Naive B cell (primary cell): ENCODE measurements around the gene CARMIL1. TPM values are rescaled to one million over a fixed set of nuclear protein-coding genes. Genes with fewer than 3 reads are reported as not detected.

ENCODE experiments used
- ATAC-seq, 2 donors: fragments of 150-1000 bp; cut with Tn5 transposase; 2 replicates each; pipeline ENCODE4 v1.10.0; 2021; ENCODE audit warnings: low read depth in 2 of 2, mild to moderate bottlenecking in 2 of 2, moderate library complexity in 2 of 2
- DNase-seq: peaks from one replicate; pipeline ENCODE4 v3.0.0; 2022
- H3K27ac Mint-ChIP-seq, 6 donors: one replicate each; pipeline ENCODE4 v1.8.0; 2020 to 2022; ENCODE audit warnings: mild to moderate bottlenecking in 6 of 6, mixed read lengths in 6 of 6, moderate library complexity in 5 of 6, inconsistent platforms in 2 of 6
- H3K27me3 Mint-ChIP-seq, 3 donors: one replicate each; pipeline ENCODE4 v1.8.0; 2021 to 2022; ENCODE audit warnings: mixed read lengths in 3 of 3, mild to moderate bottlenecking in 1 of 3
- H3K36me3 Mint-ChIP-seq, 2 donors: one replicate each; pipeline ENCODE4 v1.8.0; 2020 to 2022; ENCODE audit warnings: mixed read lengths in 2 of 2, inconsistent platforms in 1 of 2, mild to moderate bottlenecking in 1 of 2
- H3K4me1 Mint-ChIP-seq, 3 donors: one replicate each; pipeline ENCODE4 v1.8.0; 2020 to 2022; ENCODE audit warnings: mixed read lengths in 3 of 3, inconsistent platforms in 1 of 3, mild to moderate bottlenecking in 1 of 3, moderate library complexity in 1 of 3
- H3K4me3 Mint-ChIP-seq, 8 donors: one replicate each; pipeline ENCODE4 v1.8.0; 2020 to 2022; ENCODE audit warnings: mild to moderate bottlenecking in 8 of 8, mixed read lengths in 8 of 8, moderate library complexity in 8 of 8, inconsistent platforms in 2 of 8
- H3K9me3 Mint-ChIP-seq, 7 donors: one replicate each; pipeline ENCODE4 v1.8.0; 2020 to 2022; ENCODE audit warnings: mixed read lengths in 7 of 7, mild to moderate bottlenecking in 5 of 7, inconsistent platforms in 2 of 7, moderate library complexity in 1 of 7
- polyA plus RNA-seq, 6 donors: library from polyadenylated mRNA; unstranded; fragments of 300-500 nt; fragmentation: Illumina TruSeq; gene quantifications; one replicate each; pipeline ENCODE4 v1.2.3, GENCODE V29; 2021; ENCODE audit warnings: low read depth in 6 of 6

The CARMIL1 gene
- polyA plus RNA-seq, 6 donors from 2014 or later, result 0.39 to 7.3 (median 6.3) TPM; not detected in 1

DNA sequence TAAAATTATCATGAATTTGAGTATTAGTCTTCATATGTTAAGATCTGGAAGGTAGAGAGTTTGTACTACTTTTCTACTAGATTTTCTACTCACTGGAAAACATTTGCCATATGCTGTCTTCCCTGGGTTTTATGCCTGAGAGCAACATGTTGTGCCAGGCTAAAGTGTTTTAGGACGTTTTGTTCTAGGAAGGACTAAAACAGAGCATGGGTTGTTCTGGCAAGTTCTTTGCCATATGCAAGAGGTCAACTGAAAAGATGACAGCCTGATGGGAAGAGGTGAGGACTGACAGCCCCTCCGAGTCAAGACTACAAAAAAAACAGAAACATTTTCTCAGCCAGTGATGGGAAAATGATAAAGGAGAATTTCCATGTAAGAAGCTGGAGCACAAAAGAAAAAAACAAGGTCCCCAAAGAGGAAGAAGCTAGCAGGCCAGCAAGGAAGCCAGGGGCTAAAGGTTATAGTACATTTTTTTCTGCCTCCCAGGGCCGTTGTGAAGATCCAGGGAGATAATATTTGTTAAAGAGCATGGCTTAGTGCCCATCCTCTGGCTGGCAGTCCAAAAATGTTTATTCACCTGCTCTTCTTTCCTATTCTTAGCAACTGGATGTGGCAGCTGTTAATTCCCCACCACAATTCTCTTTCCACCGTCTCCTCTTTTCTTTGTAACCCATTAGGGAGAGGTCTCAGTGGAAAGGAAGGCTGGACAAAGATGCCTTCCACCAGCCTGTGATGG is 380.6 kb downstream of the CARMIL1 start:
- Mint-ChIP-seq H3K9me3 (no peaks in the 10 kb centered on the region), H3K36me3 (no peaks in the 10 kb centered on the region), H3K4me3 (no peak overlapping the region), H3K4me1 (no peaks in the 10 kb centered on the region), H3K27me3 (peaks cover 25 to 51% (median 27%) of the 10 kb centered on the region in 3 donors), H3K27ac (no peak overlapping the region)
- ATAC-seq (no peak), DNase-seq (no peak)

GRCh38 chr6:25660512-25660911 is 381.3 kb downstream of the CARMIL1 start:
- H3K4me1 Mint-ChIP-seq, result no peaks in the 10 kb centered on the region
- H3K27ac Mint-ChIP-seq, result no peak overlapping the region
- H3K9me3 Mint-ChIP-seq, result no peaks in the 10 kb centered on the region
- no peak for DNase-seq
- no peak overlapping the region for H3K4me3 Mint-ChIP-seq
- peaks cover 26 to 51% (median 30%) of the 10 kb centered on the region in 3 donors for H3K27me3 Mint-ChIP-seq
- no peak for ATAC-seq
- H3K36me3 Mint-ChIP-seq, result no peaks in the 10 kb centered on the region

GRCh38 chr6:25661129-25661779 is 382.1 kb downstream of the CARMIL1 start:
- Mint-ChIP-seq H3K27me3 (peaks cover 25 to 52% (median 30%) of the 10 kb centered on the region in 3 donors), H3K4me1 (no peaks in the 10 kb centered on the region), H3K36me3 (no peaks in the 10 kb centered on the region), H3K27ac (no peak overlapping the region), H3K4me3 (no peak overlapping the region), H3K9me3 (no peaks in the 10 kb centered on the region)
- ATAC-seq, result no peak
- DNase-seq, result no peak

DNA sequence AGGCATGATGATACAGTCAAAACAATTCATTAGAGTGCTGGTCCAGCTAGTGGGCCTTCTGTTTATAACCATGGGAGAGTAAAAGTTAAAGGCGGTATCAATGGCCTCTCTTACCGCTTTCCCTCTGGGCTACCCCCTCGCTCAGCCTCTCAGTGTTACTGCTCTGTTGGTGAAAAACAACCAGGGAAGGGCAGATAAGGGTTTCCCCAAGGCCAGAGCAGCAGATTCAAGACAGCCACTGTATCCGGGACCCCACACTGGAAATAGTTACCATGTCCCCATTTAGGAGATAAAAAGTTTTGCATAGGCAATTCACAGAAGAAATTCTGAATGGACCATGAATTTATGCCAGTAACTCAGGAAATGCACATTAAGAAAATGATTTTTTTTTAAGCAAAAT is 386.3 kb downstream of the CARMIL1 start:
- no peak for ATAC-seq
- Mint-ChIP-seq H3K27ac (no peak overlapping the region), H3K9me3 (no peaks in the 10 kb centered on the region), H3K4me3 (no peak overlapping the region), H3K27me3 (peaks cover 8 to 42% (median 14%) of the 10 kb centered on the region in 3 donors), H3K36me3 (no peaks in the 10 kb centered on the region), H3K4me1 (no peaks in the 10 kb centered on the region)
- no peak for DNase-seq

- ATAC-seq (no peak), DNase-seq (no peak)
- Mint-ChIP-seq H3K9me3 (no peaks in the 10 kb centered on the region), H3K36me3 (no peaks in the 10 kb centered on the region), H3K27ac (no peak overlapping the region), H3K27me3 (peaks cover 21 to 31% (median 26%) of the 10 kb centered on the region in 3 donors), H3K4me3 (no peak overlapping the region), H3K4me1 (no peaks in the 10 kb centered on the region)
These were observed 390.2 kb downstream of the CARMIL1 start for GRCh38 chr6:25669413-25669812.
